A549 treated with GW870086 at 1 μM for 4 hours (cell line): ENCODE measurements around the gene LAP3. TPM values are rescaled to one million over a fixed set of nuclear protein-coding genes. Genes with fewer than 3 reads are reported as not detected.

Experiments
- total RNA-seq: library from RNA; stranded (reverse); fragments of 200-300 nt; extraction: Qiagen RNA extraction; gene quantifications from 5 replicates; pipeline ENCODE4 v1.2.3, GENCODE V29; 2022; ENCODE audit warnings: low read depth

The LAP3 gene
- 32.9 to 41.4 TPM (median 35.7 TPM) in 5 replicates for total RNA-seq

GRCh38 chr4:17576932-17577664 is at the start of gene LAP3:
Gene LAP3 (plus strand): TSS chr4:17577198. CDS start chr4:17577466, 268 bp downstream.

GRCh38 chr4:17614416-17615299 is 37.7 kb downstream of the LAP3 start, which contains the start of gene MED28:
Gene MED28 (plus strand): TSS chr4:17614641. CDS start chr4:17614655, 14 bp downstream.

Other genes with a start within 250 kb of the LAP3 start
- gene QDPR, start 65.1 kb upstream of the LAP3 start, total RNA-seq = 46.7 to 52.7 TPM (median 50.4 TPM) in 5 replicates
- gene CLRN2, start 62.0 kb upstream of the LAP3 start, total RNA-seq = not detected in 5 replicates
- gene MED28, start 37.4 kb downstream of the LAP3 start, total RNA-seq = 34.6 to 38.5 TPM (median 35.2 TPM) in 5 replicates
- 0.01 to 0.05 TPM (median 0.04 TPM) in 4 of 5 replicates, not detected in the other for gene FAM184B, start 204.4 kb downstream of the LAP3 start, total RNA-seq
- 4.9 to 9.5 TPM (median 6.7 TPM) in 5 replicates for gene DCAF16, start 233.6 kb downstream of the LAP3 start, total RNA-seq
- 22.6 to 30.3 TPM (median 25.7 TPM) in 5 replicates for gene NCAPG, start 233.8 kb downstream of the LAP3 start, total RNA-seq